ENCODE measurements around the gene KLHL29.
"Not testable (repeated sequence)": the region's sequence is repeated elsewhere in the genome, so short reads cannot be mapped to it uniquely, and the experiment has no call there.

KLHL29 gene

DNA sequence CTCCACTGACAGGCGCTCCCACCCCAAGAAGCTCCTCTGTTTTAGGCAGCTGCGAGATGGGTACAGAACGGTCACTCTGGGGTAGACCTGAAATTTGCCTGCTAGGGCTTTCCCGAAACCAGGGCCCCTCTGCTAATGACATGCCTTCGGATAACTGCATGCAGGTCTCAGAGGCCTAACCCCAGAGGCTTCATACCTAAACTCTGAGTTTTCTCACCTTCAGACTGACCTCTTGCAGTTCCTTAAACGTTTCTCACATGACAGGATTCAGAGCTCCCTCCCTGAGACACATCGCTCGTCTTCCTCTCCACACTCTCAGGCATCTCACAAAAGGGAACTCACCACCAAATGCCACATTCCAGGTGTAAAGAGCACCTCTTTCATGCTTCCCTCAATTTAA lies 11.3 kb upstream of the KLHL29 start:
- no peak for DNase-seq

DNA sequence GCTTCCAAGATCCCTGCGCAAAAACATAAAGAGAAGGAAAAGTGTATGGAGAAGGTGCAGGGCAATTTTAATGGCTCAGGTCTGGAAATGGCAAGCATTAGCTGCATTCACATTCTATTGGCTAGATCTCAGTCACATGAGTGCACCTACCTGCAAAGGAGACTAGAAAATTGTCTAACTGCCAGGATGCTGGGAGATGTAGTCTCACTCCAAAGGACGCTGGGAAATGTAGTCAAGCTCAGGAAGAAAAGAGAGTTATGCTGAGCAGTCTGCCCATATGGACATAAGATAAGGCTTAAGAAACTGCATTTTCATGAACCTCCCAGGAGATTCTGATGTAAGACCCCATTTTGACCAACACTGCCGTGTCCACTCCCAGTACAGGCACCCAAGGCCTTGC lies 9.5 kb upstream of the KLHL29 start:
- DNase-seq: no peak

DNA sequence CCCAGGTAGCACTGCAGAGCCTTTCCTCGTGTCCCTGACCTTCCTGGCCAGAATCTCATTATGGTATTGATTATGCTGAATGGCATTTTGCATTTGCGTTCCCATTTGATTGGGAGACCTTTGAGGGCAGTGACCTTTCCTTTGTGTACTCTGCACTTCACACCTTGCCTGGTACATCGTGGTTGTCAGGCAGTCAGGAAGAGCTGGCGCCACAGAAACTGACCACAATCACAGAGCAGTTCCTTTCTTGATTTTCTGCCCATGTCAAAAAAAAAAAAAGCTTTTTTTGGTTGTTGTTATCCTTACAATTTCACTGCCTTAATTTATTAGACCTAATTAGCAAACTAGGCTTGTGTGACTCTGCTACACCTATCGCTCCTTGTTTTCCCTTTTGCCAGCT lies 8.9 kb upstream of the KLHL29 start:
- no peak for DNase-seq

DNA sequence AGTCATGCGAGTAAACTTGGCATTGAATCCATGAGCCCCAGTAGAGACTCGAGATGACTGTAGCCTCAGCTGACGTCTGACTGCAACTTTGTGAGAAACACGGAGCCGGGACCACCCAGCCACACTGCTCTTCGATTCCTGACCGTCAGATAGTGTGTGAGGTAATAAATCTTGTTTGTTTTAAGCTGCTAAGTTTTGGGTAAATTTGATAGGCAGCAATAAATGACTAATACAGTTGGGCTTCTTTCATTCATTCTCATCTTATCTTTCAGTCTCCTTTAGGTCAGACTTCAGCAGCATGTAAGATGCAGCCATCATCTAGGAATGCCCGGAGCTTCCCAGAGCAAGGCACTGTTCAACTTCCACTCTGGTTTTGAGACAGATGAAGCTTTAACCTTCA lies 8.0 kb upstream of the KLHL29 start:
- DNase-seq: no peak

GRCh38 chr2:23377771-23378170 lies 7.2 kb upstream of the KLHL29 start:
- no peak for DNase-seq

DNA sequence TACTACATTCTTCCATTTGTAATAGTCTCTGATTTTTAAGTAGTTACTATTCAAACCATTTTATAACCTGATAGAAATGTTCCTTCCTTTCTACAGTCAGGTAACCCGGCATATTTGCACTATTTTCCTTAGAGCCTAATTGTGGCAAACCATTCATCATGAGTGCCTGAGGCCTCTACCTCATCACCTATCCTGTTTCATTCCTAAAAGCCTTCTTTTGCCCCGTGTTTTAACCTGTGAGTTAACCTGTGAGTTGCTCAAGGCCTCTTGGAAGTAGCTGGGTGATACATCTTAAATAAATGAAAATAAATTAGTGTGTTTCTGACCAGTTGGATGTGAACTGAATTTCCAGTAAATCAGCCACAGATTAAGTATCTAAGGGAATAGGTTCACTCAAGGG lies 6.5 kb upstream of the KLHL29 start:
- no peak for DNase-seq

DNA sequence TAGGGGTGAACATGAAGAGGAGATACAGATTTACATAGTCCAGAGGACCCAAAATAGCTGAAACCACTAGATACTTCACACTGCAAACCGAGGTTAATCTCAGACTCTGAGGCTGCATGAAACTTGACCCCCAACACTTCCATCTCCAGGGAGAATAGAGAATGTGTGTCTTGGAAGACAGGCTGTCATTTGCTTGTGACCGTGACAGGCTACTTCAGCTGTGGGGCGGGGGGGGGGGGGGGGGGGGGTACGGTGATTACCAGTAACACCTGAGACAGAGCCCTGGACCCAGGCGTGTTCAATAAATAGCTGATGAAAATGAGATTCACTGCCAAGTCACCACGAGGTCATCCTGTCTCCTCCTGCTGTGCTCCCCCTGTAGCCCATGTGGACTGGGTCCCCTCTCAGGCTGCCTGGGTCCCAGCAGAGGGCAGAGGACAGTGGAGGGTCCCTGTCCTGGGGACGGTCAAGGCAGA lies 5.7 kb upstream of the KLHL29 start:
- no peak for DNase-seq

- DNase-seq: no peak
Measured at GRCh38 chr2:23380562-23381065, 4.4 kb upstream of the KLHL29 start.

- DNase-seq: no peak
Measured at GRCh38 chr2:23381084-23381483, 3.9 kb upstream of the KLHL29 start.

- no peak for DNase-seq
Measured at GRCh38 chr2:23381485-23381884, 3.5 kb upstream of the KLHL29 start.

DNA sequence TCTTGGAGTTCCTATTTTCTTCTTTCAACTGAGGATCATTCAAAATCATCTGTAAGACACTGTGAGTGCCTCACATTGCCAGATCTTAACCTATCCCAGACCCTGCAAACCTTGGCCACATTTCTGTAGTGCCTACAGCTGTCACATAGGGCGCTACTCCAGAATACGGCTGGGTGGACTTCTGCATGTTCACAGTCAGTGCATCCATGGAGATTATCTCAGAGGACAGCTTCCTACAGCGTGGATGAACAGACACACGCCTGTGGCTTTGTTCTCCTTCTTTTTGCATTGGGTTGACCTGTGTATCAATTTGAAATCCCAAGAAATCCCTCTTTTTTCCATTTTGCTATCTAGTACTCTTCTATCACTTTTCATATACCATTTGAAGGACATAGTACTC lies 1.9 kb upstream of the KLHL29 start:
- no peak for DNase-seq

GRCh38 chr2:23385351-23385747 lies 370 bp downstream of the KLHL29 start:
- DNase-seq: no peak

- DNase-seq: no peak
Measured at GRCh38 chr2:23385748-23386338, 864 bp downstream of the KLHL29 start.

GRCh38 chr2:23386339-23387220 lies 1.6 kb downstream of the KLHL29 start:
- DNase-seq: no peak

- no peak for DNase-seq
Measured at GRCh38 chr2:23387221-23387550, 2.2 kb downstream of the KLHL29 start.

- DNase-seq: no peak
Measured at GRCh38 chr2:23387845-23388244, 2.9 kb downstream of the KLHL29 start.

GRCh38 chr2:23388294-23388693 lies 3.3 kb downstream of the KLHL29 start:
- no peak for DNase-seq

- DNase-seq: no peak
Measured at GRCh38 chr2:23388756-23389514, 4.0 kb downstream of the KLHL29 start.

DNA sequence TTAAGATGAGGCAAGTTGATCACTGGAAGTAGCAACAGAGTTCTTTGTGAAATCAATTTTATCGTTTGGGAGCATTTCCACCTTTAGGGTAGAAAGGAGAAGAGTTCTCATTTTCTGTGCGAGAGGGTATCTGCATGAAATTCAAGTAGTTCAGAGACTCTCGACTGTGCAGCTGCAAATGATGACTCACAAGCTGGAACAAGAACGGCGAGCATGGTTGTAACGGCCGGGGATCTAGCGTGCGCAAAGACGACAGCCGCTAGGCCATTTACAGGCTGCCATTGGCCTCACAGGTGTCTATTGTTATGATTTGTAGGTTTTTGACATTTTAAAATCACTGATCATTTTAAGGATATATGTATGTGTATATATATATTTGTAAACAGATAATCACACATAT lies 5.2 kb downstream of the KLHL29 start:
- no peak for DNase-seq

- DNase-seq: not testable (repeated sequence)
Measured at GRCh38 chr2:23391237-23391736, 6.3 kb downstream of the KLHL29 start.

DNA sequence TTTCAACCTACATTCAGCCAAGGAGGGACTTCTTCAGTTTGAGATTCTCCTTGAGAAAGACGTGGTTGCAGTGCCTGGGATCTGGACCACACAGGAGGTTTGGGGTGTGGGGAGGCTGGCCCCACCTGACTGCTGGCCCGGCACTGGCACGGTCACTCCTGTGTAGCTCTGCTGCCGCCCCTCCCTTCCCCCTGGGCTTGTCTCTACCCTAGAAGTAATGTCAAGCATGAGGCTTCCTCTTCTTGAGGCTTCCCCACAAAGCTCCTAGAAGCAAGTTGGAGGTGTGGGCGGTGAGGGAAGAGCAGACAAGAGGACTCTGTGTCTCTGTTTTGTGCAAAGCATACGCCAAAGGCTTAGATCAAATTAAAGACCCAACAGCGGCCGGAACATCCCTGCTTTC lies 8.7 kb downstream of the KLHL29 start:
- DNase-seq: no peak

GRCh38 chr2:23394700-23395099 lies 9.7 kb downstream of the KLHL29 start:
- DNase-seq: no peak

DNA sequence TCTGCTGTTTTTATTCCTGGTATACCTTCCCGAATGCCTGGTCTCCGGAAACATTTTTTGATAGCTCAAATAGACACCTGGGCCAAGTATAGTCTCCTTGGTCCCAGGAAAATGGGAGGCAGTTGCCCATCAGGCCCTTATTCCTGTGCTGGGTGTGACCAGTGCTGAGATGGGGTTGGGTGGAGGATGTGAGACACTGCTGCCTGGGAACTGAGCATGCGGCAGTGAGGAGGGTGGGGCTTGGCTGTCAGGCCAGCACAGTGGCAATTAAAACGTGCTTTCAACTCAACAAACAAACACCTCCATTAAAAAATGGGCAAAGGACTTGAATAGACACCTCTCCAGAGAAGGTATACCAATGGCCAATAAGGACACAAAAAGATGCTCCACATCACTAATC lies 12.5 kb downstream of the KLHL29 start:
- DNase-seq: no peak

Measured in central memory CD4-positive, alpha-beta T cell (primary cell).